Panc1 (cell line): ENCODE data around the gene NR2F1. TPM values are rescaled to one million over a fixed set of nuclear protein-coding genes. Genes with fewer than 3 reads are reported as not detected.
A peak's percentile ranks its signal among the peaks of the same experiment; 100 is the strongest.

Experiments used
- ATAC-seq: fragments of 200-7000 bp; cut with Tn5 transposase; 2 replicates; pipeline ENCODE4 v1.9.1; 2020; ENCODE audit warnings: mild to moderate bottlenecking, moderate library complexity
- BruUV-seq: library from RNA; stranded (reverse); fragments of 400-500 nt; replicated peaks from 2 replicates; lab custom pipeline; 2021; lab: Mats Ljungman, UMichigan
- CTCF ChIA-PET: fragments of 300-600 bp; sonication (Branson Sonifier 250); formaldehyde crosslinking; loops from one replicate; lab custom pipeline; 2022; ENCODE audit warnings: antibody characterized with exemption; lab: Charles Lee
- POLR2A ChIA-PET: fragments of 300-600 bp; sonication (Branson Sonifier 250); formaldehyde crosslinking; loops from one replicate; lab custom pipeline; 2022; ENCODE audit warnings: antibody characterized with exemption; lab: Charles Lee
- DNase-seq: peaks from one replicate; pipeline ENCODE4 v3.0.0-alpha.2; 2010; ENCODE audit warnings: low read depth, low spot score
- H3K27ac ChIP-seq: 2 replicates; pipeline ENCODE4 v1.5.1; 2011; ENCODE audit warnings: mild to moderate bottlenecking, low read length, inconsistent platforms
- H3K27me3 ChIP-seq: fragments of 200-500 bp; sonication (Bioruptor generic); 2 replicates; pipeline ENCODE4 v1.6.0; 2014; ENCODE audit warnings: low read length, inconsistent platforms; ENCODE audit not compliant: control insufficient read depth, insufficient read depth
- H3K36me3 ChIP-seq: fragments of 200-500 bp; sonication (Bioruptor generic); 2 replicates; pipeline ENCODE4 v1.5.1; 2014; ENCODE audit warnings: inconsistent platforms, mild to moderate bottlenecking, low read length, moderate library complexity; ENCODE audit not compliant: control insufficient read depth, insufficient read depth
- H3K4me1 ChIP-seq: 2 replicates; pipeline ENCODE4 v1.5.1; 2011; ENCODE audit warnings: inconsistent platforms, mild to moderate bottlenecking, low read length, moderate library complexity; ENCODE audit not compliant: control insufficient read depth, insufficient read depth
- H3K4me3 ChIP-seq, 2 experiments: 2 replicates each; pipeline ENCODE4 v1.5.1; 2011 to 2012; ENCODE audit warnings: low read depth in 2 of 2, low read length in 2 of 2, mild to moderate bottlenecking in 2 of 2, inconsistent platforms in 1 of 2, moderate library complexity in 1 of 2
- H3K9me3 ChIP-seq: fragments of 200-500 bp; sonication (Bioruptor generic); 2 replicates; pipeline ENCODE4 v1.5.1; 2014; ENCODE audit warnings: low read depth, mild to moderate bottlenecking, inconsistent platforms, low read length, moderate library complexity; ENCODE audit not compliant: control insufficient read depth, insufficient read depth
- POLR2AphosphoS5 ChIP-seq: IDR thresholded peaks from 2 replicates; pipeline ENCODE4 v1.6.1; 2012; ENCODE audit warnings: mild to moderate bottlenecking, low read depth, low read length, moderate library complexity
- SIN3A ChIP-seq: IDR thresholded peaks from 2 replicates; pipeline ENCODE4 v1.6.1; 2012; ENCODE audit warnings: low read depth, mild to moderate bottlenecking, low read length, moderate library complexity, borderline replicate concordance; ENCODE audit not compliant: insufficient read depth
- TCF7L2 ChIP-seq: IDR thresholded peaks from 2 replicates; pipeline ENCODE4 v1.6.1; 2011; ENCODE audit warnings: mild to moderate bottlenecking, low read depth, low read length, inconsistent platforms
- in situ Hi-C: cut with HindIII; loops from 2 replicates; pipeline ENCODE4 v1.10.0; 2016; ENCODE audit warnings: low sequenced_read_pairs, low pct_unique_long_range_greater_than_20kb
- intact Hi-C: fragments of 100-400 bp; cut with micrococcal nuclease; formaldehyde crosslinking; loops from one replicate; pipeline ENCODE4 v1.10.0; 2022; ENCODE audit not compliant: unreplicated experiment
- total RNA-seq: library from RNA; stranded (reverse); gene quantifications from one replicate; pipeline ENCODE4 v1.2.1, GENCODE V29; 2021; ENCODE audit not compliant: unreplicated experiment
- TF ChIP-seq, protein P1 (sequence below): fragments of 450-650 bp; IDR thresholded peaks from 2 replicates; pipeline ENCODE4 v1.5.1; 2017; ENCODE audit warnings: mild to moderate bottlenecking
- TF ChIP-seq, protein P2 (sequence below), 2 experiments: IDR thresholded peaks; 2 replicates each; pipeline ENCODE4 v1.6.1; 2011 to 2012; ENCODE audit warnings: low read depth in 2 of 2, control low read depth in 1 of 2, low read length in 1 of 2, mild to moderate bottlenecking in 1 of 2, moderate library complexity in 1 of 2; ENCODE audit not compliant: insufficient read depth in 1 of 2

NR2F1 gene
- total RNA-seq, 1 experiment from 2014 or later, result 49.5 TPM

GRCh38 chr5:93611273-93611975 is 28.4 kb downstream of the NR2F1 start:
- peaks cover 17% of the 10 kb centered on the region for H3K4me1 ChIP-seq
- ATAC-seq (no peak), DNase-seq (no peak)
- H3K9me3 ChIP-seq, result no peaks in the 10 kb centered on the region
- TF ChIP-seq, protein P1, sequence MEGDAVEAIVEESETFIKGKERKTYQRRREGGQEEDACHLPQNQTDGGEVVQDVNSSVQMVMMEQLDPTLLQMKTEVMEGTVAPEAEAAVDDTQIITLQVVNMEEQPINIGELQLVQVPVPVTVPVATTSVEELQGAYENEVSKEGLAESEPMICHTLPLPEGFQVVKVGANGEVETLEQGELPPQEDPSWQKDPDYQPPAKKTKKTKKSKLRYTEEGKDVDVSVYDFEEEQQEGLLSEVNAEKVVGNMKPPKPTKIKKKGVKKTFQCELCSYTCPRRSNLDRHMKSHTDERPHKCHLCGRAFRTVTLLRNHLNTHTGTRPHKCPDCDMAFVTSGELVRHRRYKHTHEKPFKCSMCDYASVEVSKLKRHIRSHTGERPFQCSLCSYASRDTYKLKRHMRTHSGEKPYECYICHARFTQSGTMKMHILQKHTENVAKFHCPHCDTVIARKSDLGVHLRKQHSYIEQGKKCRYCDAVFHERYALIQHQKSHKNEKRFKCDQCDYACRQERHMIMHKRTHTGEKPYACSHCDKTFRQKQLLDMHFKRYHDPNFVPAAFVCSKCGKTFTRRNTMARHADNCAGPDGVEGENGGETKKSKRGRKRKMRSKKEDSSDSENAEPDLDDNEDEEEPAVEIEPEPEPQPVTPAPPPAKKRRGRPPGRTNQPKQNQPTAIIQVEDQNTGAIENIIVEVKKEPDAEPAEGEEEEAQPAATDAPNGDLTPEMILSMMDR, result no peak
- TF ChIP-seq TCF7L2 (no peak), POLR2AphosphoS5 (no peak), SIN3A (no peak)
- TF ChIP-seq, protein P2, sequence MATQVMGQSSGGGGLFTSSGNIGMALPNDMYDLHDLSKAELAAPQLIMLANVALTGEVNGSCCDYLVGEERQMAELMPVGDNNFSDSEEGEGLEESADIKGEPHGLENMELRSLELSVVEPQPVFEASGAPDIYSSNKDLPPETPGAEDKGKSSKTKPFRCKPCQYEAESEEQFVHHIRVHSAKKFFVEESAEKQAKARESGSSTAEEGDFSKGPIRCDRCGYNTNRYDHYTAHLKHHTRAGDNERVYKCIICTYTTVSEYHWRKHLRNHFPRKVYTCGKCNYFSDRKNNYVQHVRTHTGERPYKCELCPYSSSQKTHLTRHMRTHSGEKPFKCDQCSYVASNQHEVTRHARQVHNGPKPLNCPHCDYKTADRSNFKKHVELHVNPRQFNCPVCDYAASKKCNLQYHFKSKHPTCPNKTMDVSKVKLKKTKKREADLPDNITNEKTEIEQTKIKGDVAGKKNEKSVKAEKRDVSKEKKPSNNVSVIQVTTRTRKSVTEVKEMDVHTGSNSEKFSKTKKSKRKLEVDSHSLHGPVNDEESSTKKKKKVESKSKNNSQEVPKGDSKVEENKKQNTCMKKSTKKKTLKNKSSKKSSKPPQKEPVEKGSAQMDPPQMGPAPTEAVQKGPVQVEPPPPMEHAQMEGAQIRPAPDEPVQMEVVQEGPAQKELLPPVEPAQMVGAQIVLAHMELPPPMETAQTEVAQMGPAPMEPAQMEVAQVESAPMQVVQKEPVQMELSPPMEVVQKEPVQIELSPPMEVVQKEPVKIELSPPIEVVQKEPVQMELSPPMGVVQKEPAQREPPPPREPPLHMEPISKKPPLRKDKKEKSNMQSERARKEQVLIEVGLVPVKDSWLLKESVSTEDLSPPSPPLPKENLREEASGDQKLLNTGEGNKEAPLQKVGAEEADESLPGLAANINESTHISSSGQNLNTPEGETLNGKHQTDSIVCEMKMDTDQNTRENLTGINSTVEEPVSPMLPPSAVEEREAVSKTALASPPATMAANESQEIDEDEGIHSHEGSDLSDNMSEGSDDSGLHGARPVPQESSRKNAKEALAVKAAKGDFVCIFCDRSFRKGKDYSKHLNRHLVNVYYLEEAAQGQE (IDR thresholded peaks at IDR 0.05; ENCODE audit: insufficient read depth in 1 of 2, low read depth in 2 of 2, low read length in 1 of 2), result no peak
- H3K27me3 ChIP-seq, result peaks cover 44% of the 10 kb centered on the region
- BruUV-seq, result no TSS peak
- H3K36me3 ChIP-seq, result no peaks in the 10 kb centered on the region; the same call in 1 of the 2 replicates
- no peak overlapping the region for H3K27ac ChIP-seq
- H3K4me3 ChIP-seq, result peak overlapping the region; percentile 35 to 52
- ChIA-PET POLR2A (no interaction called here), CTCF (no interaction called here)
- intact Hi-C loops (loop anchor here (10.0 kb wide), 1 partner anchor 303 kb away; no protein-coding TSS in a partner anchor), in situ Hi-C loops (loop anchor here (25.0 kb wide), 1 partner anchor 201 kb away; no protein-coding TSS in a partner anchor)

DNA sequence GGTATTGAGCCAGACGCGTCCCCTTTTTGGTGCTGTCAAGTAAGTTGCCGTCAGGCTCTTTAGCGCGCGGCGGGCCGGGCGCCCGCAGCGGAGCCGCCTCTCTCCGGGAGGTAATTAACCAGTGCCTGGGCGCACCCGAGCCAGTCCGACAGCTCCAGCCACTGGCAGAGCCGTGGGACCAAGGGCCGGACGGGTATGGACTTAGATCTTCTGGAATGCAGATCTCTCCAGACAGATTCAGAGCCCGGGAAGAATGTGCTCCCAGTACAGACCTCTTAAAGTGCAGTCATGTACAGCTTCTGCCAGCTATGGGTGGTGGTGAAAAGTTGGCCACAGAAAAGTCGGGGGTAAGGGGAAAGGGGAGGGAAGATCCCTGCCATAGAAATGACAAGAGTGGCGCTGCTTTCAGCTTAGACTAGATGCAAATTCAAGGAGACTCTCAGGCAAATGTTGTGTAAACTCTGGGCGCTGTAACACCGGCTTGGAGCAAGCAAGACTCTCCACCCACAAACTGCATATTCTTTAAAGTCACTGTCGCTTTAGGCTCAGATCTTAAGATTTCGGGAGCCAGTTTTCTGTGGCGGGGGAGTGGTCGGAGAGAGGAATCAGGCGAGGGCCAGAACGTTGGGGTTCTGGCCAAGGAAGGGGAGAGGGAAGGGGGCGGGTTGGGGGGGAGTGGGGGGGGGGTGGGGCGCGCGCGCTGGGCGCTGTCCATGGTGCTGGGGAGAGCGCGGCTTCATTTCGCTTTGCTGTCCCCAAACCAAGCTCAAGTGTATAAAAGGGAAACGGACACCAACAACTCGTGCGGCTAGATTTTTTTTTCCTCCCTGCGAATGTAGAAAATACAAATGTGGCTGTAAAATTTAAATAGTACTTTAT is 29.2 kb downstream of the NR2F1 start:
- peaks cover 44% of the 10 kb centered on the region for H3K27me3 ChIP-seq
- no TSS peak for BruUV-seq
- no peak overlapping the region for H3K27ac ChIP-seq
- POLR2A ChIA-PET, result no interaction called here
- H3K4me3 ChIP-seq, result peak overlapping the region; percentile 35 to 52
- DNase-seq, result no peak
- ATAC-seq, result peak; percentile 78
- TF ChIP-seq, protein P1, result no peak
- TF ChIP-seq, protein P2 (IDR thresholded peaks at IDR 0.05; ENCODE audit: insufficient read depth in 1 of 2, low read depth in 2 of 2, low read length in 1 of 2), result peak; percentile 88 to 93
- CTCF ChIA-PET, result interaction anchor here (0.6 to 0.7 kb wide), 2 partner anchors 801 to 1391 kb away, joined by 3 to 5 read pairs; no protein-coding TSS in a partner anchor
- in situ Hi-C loops (loop anchor here (25.0 kb wide), 1 partner anchor 200 kb away; no protein-coding TSS in a partner anchor), intact Hi-C loops (loop anchor here (10.0 kb wide), 1 partner anchor 303 kb away; no protein-coding TSS in a partner anchor)
- no peaks in the 10 kb centered on the region for H3K9me3 ChIP-seq
- H3K4me1 ChIP-seq, result peaks cover 14% of the 10 kb centered on the region
- H3K36me3 ChIP-seq, result no peaks in the 10 kb centered on the region; the same call in 1 of the 2 replicates
